Spinal cord (tissue), 10 donors: ENCODE results near the gene LRRC56. TPM values are rescaled to one million over a fixed set of nuclear protein-coding genes. Genes with fewer than 3 reads are reported as not detected.

Source experiments
- DNase-seq, 6 donors: peaks; one replicate each; pipeline versions ENCODE4 v3.0.0 to v3.0.0-alpha.2; 2013 to 2015; ENCODE audit warnings: low spot score in 6 of 6, low read depth in 4 of 6
- H3K27ac ChIP-seq: one replicate; pipeline ENCODE4 v1.5.1; 2013; ENCODE audit warnings: low read depth, low read length, control low read depth
- H3K27me3 ChIP-seq: one replicate; pipeline ENCODE4 v1.6.1; 2013; ENCODE audit warnings: low read length; ENCODE audit not compliant: control insufficient read depth, insufficient read depth
- H3K36me3 ChIP-seq: one replicate; pipeline ENCODE4 v1.6.1; 2013; ENCODE audit warnings: low read length; ENCODE audit not compliant: control insufficient read depth, insufficient read depth
- H3K4me1 ChIP-seq: one replicate; pipeline ENCODE4 v1.6.1; 2013; ENCODE audit warnings: low read length; ENCODE audit not compliant: control insufficient read depth, insufficient read depth
- H3K4me3 ChIP-seq: one replicate; pipeline ENCODE4 v1.5.1; 2013; ENCODE audit warnings: low read depth, low read length, control low read depth
- H3K9me3 ChIP-seq: one replicate; pipeline ENCODE4 v1.6.1; 2013; ENCODE audit warnings: low read length; ENCODE audit not compliant: control insufficient read depth, insufficient read depth
- WGBS: methylation state at CpG from one replicate; pipeline ENCODE4 v1.1.5; 2013; ENCODE audit warnings: missing lambda C conversion rate; ENCODE audit not compliant: insufficient coverage; 5-methylcytosine and 5-hydroxymethylcytosine counted together
- polyA plus RNA-seq, 2 donors: library from polyadenylated mRNA; unstranded; fragments of 120-200 nt; gene quantifications; one replicate each; pipeline ENCODE4 v1.2.1, GENCODE V29; 2013; ENCODE audit not compliant: insufficient read length in 2 of 2
- total RNA-seq, 2 donors: library from RNA; depleted of rRNA in 1 of 2; stranded (reverse); fragments of 120-200 nt in 1 of 2; fragments of >200 nt in 1 of 2; gene quantifications; one replicate each; pipeline versions ENCODE4 v1.2.3 to v1.2.4, GENCODE V29; 2013 to 2014
- donor health status: healthy.

LRRC56 gene
- total and polyA plus RNA-seq, 4 donors: 1.8 to 8.0 (median 4.7) TPM

- Histone ChIP-seq H3K27me3 (peaks cover 59% of the 10 kb centered on the region), H3K9me3 (no peaks in the 10 kb centered on the region), H3K4me3 (no peak overlapping the region), H3K4me1 (peaks cover 37% of the 10 kb centered on the region), H3K36me3 (peaks cover 31% of the 10 kb centered on the region), H3K27ac (no peak overlapping the region)
- WGBS: 96% methylated on average over 14 of the region's 20 CpGs
- no peak for DNase-seq
Measured at GRCh38 chr11:558503-558902, 21.2 kb downstream of the LRRC56 start.

GRCh38 chr11:559020-559620, 21.8 kb downstream of the LRRC56 start:
- Histone ChIP-seq H3K9me3 (no peaks in the 10 kb centered on the region), H3K27ac (no peak overlapping the region), H3K36me3 (peaks cover 31% of the 10 kb centered on the region), H3K4me1 (peaks cover 37% of the 10 kb centered on the region), H3K27me3 (peaks cover 56% of the 10 kb centered on the region), H3K4me3 (no peak overlapping the region)
- no peak for DNase-seq
- 85% methylated on average over 13 of the region's 15 CpGs for WGBS

- Histone ChIP-seq H3K27me3 (peaks cover 51% of the 10 kb centered on the region), H3K4me3 (peak overlapping the region; percentile 47), H3K9me3 (no peaks in the 10 kb centered on the region), H3K4me1 (peaks cover 30% of the 10 kb centered on the region), H3K36me3 (peaks cover 31% of the 10 kb centered on the region), H3K27ac (no peak overlapping the region)
- no peak for DNase-seq
- WGBS: 51% methylated on average over 17 of the region's 18 CpGs
Measured at GRCh38 chr11:559712-560304, 22.5 kb downstream of the LRRC56 start.

GRCh38 chr11:560305-561147, 23.2 kb downstream of the LRRC56 start, which contains the start of the genes LMNTD2 and RASSF7:
TSS of gene LMNTD2 (minus strand) at chr11:560738. CDS start at chr11:560716, 22 bp downstream.
TSS of gene RASSF7 (plus strand) at chr11:560970. CDS start at chr11:561769, 799 bp downstream.
- WGBS: under 1% methylated on average over 95 of the region's 95 CpGs
- Histone ChIP-seq H3K9me3 (no peaks in the 10 kb centered on the region), H3K4me1 (peaks cover 27% of the 10 kb centered on the region), H3K4me3 (peak within 1 kb of the TSS; percentile 47), H3K36me3 (peaks cover 31% of the 10 kb centered on the region), H3K27ac (no peak within 1 kb of the TSS), H3K27me3 (peaks cover 47% of the 10 kb centered on the region)
- DNase-seq: peak in 5 of 6 donors; percentile 76 to 96 (median 83)

GRCh38 chr11:561148-562003, 24.0 kb downstream of the LRRC56 start:
- DNase-seq: peak in 1 of 6 donors; percentile 20
- H3K27ac ChIP-seq: no peak overlapping the region
- peaks cover 37% of the 10 kb centered on the region for H3K36me3 ChIP-seq
- H3K9me3 ChIP-seq: no peaks in the 10 kb centered on the region
- WGBS: 7% methylated on average over 67 of the region's 67 CpGs
- peaks cover 30% of the 10 kb centered on the region for H3K4me1 ChIP-seq
- H3K4me3 ChIP-seq: peak overlapping the region; percentile 18
- H3K27me3 ChIP-seq: peaks cover 40% of the 10 kb centered on the region

GRCh38 chr11:562046-562645, 24.8 kb downstream of the LRRC56 start:
- Histone ChIP-seq H3K36me3 (peaks cover 38% of the 10 kb centered on the region), H3K4me1 (peaks cover 26% of the 10 kb centered on the region), H3K4me3 (no peak overlapping the region), H3K27me3 (peaks cover 32% of the 10 kb centered on the region), H3K9me3 (no peaks in the 10 kb centered on the region), H3K27ac (no peak overlapping the region)
- WGBS: 95% methylated on average over 29 of the region's 29 CpGs
- no peak for DNase-seq

GRCh38 chr11:563066-563811, 25.9 kb downstream of the LRRC56 start:
- peaks cover 34% of the 10 kb centered on the region for H3K4me1 ChIP-seq
- no peak overlapping the region for H3K27ac ChIP-seq
- peaks cover 38% of the 10 kb centered on the region for H3K36me3 ChIP-seq
- no peak overlapping the region for H3K4me3 ChIP-seq
- 91% methylated on average over 17 of the region's 18 CpGs for WGBS
- no peaks in the 10 kb centered on the region for H3K9me3 ChIP-seq
- H3K27me3 ChIP-seq: peaks cover 21% of the 10 kb centered on the region
- DNase-seq: no peak

GRCh38 chr11:563812-564578, 26.7 kb downstream of the LRRC56 start:
- H3K9me3 ChIP-seq: no peaks in the 10 kb centered on the region
- peaks cover 36% of the 10 kb centered on the region for H3K4me1 ChIP-seq
- H3K36me3 ChIP-seq: peaks cover 32% of the 10 kb centered on the region
- H3K27ac ChIP-seq: no peak overlapping the region
- no peak for DNase-seq
- no peak overlapping the region for H3K4me3 ChIP-seq
- H3K27me3 ChIP-seq: peaks cover 14% of the 10 kb centered on the region
- 91% methylated on average over 10 of the region's 12 CpGs for WGBS
